ENCODE measurements around the gene BMS1. TPM values are rescaled to one million over a fixed set of nuclear protein-coding genes. Genes with fewer than 3 reads are reported as not detected.
"Not testable (repeated sequence)": the region's sequence is repeated elsewhere in the genome, so short reads cannot be mapped to it uniquely, and the experiment has no call there.

BMS1 gene
- total RNA-seq, 1 experiment from 2014 or later, result 36.3 TPM

- Mint-ChIP-seq H3K9me3 (ENCODE audit: unreplicated experiment) (no peaks in the 10 kb centered on the region), H3K27ac (ENCODE audit: unreplicated experiment) (no peak overlapping the region), H3K4me3 (ENCODE audit: unreplicated experiment) (no peak overlapping the region), H3K4me1 (ENCODE audit: low read depth, unreplicated experiment) (peaks cover 4% of the 10 kb centered on the region), H3K27me3 (ENCODE audit: insufficient read depth, unreplicated experiment) (peaks cover 19% of the 10 kb centered on the region), H3K36me3 (ENCODE audit: insufficient read depth, unreplicated experiment) (no peaks in the 10 kb centered on the region)
- CTCF ChIA-PET, result no interaction called here
- Histone ChIP-seq H3K4me3 (ENCODE audit: low read depth, low read length) (no peak overlapping the region), H3K36me3 (ENCODE audit: control insufficient read depth, insufficient read depth, low read length) (no peaks in the 10 kb centered on the region), H3K9me3 (no peaks in the 10 kb centered on the region), H3K27me3 (replicated peaks; ENCODE audit: control insufficient read depth, insufficient read depth, low read length) (no peaks in the 10 kb centered on the region), H3K4me1 (no peaks in the 10 kb centered on the region)
- peak in 1 of 2 experiments; percentile 23 for DNase-seq
- TF ChIP-seq CTCF (IDR thresholded peaks at IDR 0.05; ENCODE audit: insufficient read depth in 1 of 2, low read depth in 1 of 2, low read length in 1 of 2, severe bottlenecking in 1 of 2, unreplicated experiment in 1 of 2), result no peak
- POLR2A ChIA-PET, result no interaction called here
- BruUV-seq (replicated peaks), result no TSS peak
- intact Hi-C loops (cut with micrococcal nuclease; ENCODE audit: unreplicated experiment), result no loop called here
Observed at GRCh38 chr10:42868530-42868929, 85.9 kb downstream of the BMS1 start.

GRCh38 chr10:42869977-42870350, 87.4 kb downstream of the BMS1 start:
- no peaks in the 10 kb centered on the region for H3K36me3 ChIP-seq (ENCODE audit: control insufficient read depth, insufficient read depth, low read length)
- TF ChIP-seq CTCF (IDR thresholded peaks at IDR 0.05; ENCODE audit: insufficient read depth in 1 of 2, low read depth in 1 of 2, low read length in 1 of 2, severe bottlenecking in 1 of 2, unreplicated experiment in 1 of 2), result no peak
- DNase-seq, result no peak
- no peaks in the 10 kb centered on the region for H3K27me3 ChIP-seq (replicated peaks; ENCODE audit: control insufficient read depth, insufficient read depth, low read length)
- no peaks in the 10 kb centered on the region for H3K4me1 ChIP-seq
- ChIA-PET CTCF (no interaction called here), POLR2A (no interaction called here)
- Mint-ChIP-seq H3K4me3 (ENCODE audit: unreplicated experiment) (no peak overlapping the region), H3K36me3 (ENCODE audit: insufficient read depth, unreplicated experiment) (no peaks in the 10 kb centered on the region), H3K9me3 (ENCODE audit: unreplicated experiment) (no peaks in the 10 kb centered on the region), H3K27me3 (ENCODE audit: insufficient read depth, unreplicated experiment) (peaks cover 10% of the 10 kb centered on the region), H3K27ac (ENCODE audit: unreplicated experiment) (no peak overlapping the region), H3K4me1 (ENCODE audit: low read depth, unreplicated experiment) (no peaks in the 10 kb centered on the region)
- H3K4me3 ChIP-seq (ENCODE audit: low read depth, low read length), result no peak overlapping the region
- H3K9me3 ChIP-seq, result no peaks in the 10 kb centered on the region
- intact Hi-C loops (cut with micrococcal nuclease; ENCODE audit: unreplicated experiment), result no loop called here
- BruUV-seq (replicated peaks), result no TSS peak

- H3K4me1 ChIP-seq; H3K27me3 ChIP-seq (replicated peaks; ENCODE audit: control insufficient read depth, insufficient read depth, low read length); intact Hi-C loops (cut with micrococcal nuclease; ENCODE audit: unreplicated experiment); H3K36me3 ChIP-seq (ENCODE audit: control insufficient read depth, insufficient read depth, low read length); H3K27ac Mint-ChIP-seq (ENCODE audit: unreplicated experiment); H3K4me3 Mint-ChIP-seq (ENCODE audit: unreplicated experiment); H3K4me3 ChIP-seq (ENCODE audit: low read depth, low read length); DNase-seq; BruUV-seq (replicated peaks); CTCF ChIA-PET; H3K36me3 Mint-ChIP-seq (ENCODE audit: insufficient read depth, unreplicated experiment); H3K9me3 ChIP-seq; H3K4me1 Mint-ChIP-seq (ENCODE audit: low read depth, unreplicated experiment); H3K9me3 Mint-ChIP-seq (ENCODE audit: unreplicated experiment); POLR2A ChIA-PET: not testable (repeated sequence)
- H3K27me3 Mint-ChIP-seq (ENCODE audit: insufficient read depth, unreplicated experiment), result peaks cover 15% of the 10 kb centered on the region
- TF ChIP-seq CTCF (IDR thresholded peaks at IDR 0.05; ENCODE audit: insufficient read depth in 1 of 2, low read depth in 1 of 2, low read length in 1 of 2, severe bottlenecking in 1 of 2, unreplicated experiment in 1 of 2), result peak in 1 of 2 experiments; percentile 7
Observed at GRCh38 chr10:42871138-42871641, 88.6 kb downstream of the BMS1 start.
